GM19372 (cell line): ENCODE data around the gene COX6A1.
"Not testable (repeated sequence)": the region's sequence is repeated elsewhere in the genome, so short reads cannot be mapped to it uniquely, and the experiment has no call there.

ENCODE experiments used
- ATAC-seq: cut with Tn5 transposase; IDR thresholded peaks from one replicate; pipeline ENCODE4 v1.9.1; 2021; ENCODE audit warnings: mild to moderate bottlenecking, low read depth, moderate library complexity; ENCODE audit not compliant: unreplicated experiment

COX6A1 gene

GRCh38 chr12:120422892-120423456, 14.9 kb upstream of the COX6A1 start:
- ATAC-seq = no peak

DNA sequence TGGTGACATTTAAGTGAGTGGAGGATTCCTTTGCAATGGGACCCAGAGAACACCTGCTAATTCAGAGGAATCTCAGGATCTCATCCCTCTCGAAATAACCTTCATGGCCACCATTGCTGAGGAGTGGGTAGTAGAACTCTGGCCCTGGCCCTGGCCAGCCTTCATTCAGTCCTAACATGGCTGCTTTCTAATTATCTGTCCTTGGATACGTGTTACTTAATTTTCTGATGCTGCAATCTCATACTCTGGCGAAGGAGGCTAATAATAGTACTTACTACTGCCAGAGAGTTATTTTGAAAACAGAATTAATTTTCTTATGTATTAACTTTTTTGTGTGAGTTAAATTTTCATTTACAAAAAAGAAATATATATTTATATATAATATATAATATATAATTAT, 12.1 kb upstream of the COX6A1 start:
- no peak for ATAC-seq

DNA sequence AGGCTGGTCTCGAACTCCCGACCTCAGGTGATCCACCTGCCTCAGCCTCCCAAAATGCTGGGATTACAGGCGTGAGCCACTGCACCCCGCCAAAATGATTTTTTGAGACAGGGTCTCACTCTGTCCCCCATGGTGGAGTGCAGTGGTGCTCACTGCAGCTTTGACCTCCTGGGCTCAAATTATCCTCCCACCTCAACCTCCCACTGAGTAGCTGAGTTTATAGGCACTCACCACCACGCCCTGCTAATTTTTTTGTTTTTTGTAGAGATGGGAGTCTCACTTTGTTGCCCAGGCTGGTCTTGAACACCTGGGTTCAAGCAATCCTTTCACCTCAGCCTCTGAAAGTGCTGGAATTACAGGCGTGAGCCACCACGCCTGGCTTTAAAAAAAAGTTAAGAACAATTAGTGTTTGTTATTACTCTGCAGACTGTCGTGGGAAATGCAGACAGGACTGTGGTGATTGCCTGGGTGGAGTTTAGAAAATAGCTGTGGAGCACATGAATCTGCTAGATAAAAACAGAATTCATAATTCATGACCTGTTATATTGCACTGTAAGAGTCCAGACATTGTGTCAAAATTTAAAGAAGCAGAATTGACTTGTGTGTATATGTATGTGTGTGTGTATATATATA, 9.2 kb upstream of the COX6A1 start:
- no peak for ATAC-seq

DNA sequence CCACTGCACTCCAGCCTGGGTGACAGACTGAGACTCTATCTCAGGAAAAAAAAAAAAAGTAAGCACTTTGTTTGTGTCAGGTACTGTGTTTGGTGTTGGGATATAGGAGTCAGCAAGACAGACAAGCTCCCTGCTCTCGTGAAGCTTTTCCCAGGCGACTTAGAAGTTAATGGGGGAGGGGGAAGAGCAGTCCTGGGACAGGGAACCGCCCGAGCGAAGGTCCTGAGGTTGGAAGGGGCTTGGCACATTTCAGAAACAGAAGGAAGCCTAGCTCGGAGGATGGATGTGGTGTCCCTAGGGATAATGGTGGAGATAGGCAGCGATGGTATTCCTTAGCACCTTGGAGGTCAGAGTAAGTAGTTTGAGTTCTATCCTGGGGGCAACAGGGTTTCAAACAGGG, 8.5 kb upstream of the COX6A1 start:
- no peak for ATAC-seq

DNA sequence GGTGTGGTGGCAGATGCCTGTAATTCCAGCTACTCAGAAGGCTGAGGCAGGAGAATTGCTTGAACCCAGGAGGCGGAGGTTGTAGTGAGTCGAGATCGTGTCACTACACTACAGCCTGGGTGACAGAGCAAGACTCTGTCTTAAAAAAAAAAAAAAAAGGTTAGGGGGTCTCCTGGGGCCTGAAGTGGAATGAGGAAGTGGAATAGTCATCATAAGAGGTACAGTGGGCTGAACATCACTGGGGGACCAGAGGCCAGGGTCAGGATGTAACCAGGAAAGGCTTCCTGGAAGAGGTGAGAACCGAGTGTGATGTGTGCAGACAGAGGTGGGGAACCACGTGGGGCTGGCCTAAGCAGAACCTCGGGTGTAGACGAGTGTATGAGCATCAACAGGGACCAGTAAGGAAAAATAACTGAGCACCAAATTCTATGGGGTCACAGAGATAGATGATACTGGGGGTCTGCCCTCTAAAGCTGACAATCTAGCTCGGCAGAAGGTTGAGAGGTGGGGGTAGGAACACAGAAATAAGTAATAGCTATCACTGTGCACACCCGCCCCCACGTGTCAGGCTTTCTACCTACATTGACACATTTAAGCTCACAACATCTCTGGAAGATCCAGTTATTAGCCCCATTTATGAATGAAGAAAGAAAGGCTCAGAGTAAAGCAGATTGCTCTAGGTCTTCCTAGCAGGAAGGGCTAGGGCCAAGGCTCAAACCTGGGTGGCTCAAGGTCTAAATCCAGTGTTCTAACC, 5.0 kb upstream of the COX6A1 start:
- no peak for ATAC-seq

DNA sequence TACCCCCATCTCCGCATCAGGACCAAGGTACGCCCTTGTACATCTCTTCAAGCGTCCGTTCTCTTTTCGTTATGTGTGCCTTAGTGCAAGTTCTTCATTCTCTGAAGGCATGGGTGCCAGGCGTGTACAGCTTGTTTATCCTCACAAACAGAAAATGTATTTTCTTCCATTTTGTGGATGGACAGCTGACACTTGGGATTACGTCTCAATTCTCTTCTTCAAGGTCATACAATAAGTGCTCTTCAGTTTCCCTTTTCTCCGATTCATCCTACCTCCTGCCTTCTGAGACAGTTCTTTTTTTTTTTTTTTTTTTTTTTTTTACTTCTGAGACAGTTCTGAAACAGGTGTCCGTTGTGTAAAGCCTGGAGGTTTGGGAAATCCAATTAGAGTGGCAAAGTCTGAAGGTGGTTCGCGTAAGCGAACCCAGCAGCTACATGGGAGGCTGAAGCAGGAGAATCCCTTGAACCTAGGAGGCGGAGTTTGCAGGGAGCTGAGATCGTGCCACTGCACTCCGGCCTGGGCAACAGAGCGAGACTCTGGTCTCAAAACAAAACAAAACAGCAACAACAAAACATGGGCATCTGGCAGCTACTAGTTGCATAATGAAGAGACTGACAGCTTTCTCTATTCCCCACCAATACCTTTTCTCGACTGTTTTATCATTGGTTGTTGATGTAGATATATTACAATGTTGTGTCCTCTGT, 734 bp downstream of the COX6A1 start:
- ATAC-seq = no peak

DNA sequence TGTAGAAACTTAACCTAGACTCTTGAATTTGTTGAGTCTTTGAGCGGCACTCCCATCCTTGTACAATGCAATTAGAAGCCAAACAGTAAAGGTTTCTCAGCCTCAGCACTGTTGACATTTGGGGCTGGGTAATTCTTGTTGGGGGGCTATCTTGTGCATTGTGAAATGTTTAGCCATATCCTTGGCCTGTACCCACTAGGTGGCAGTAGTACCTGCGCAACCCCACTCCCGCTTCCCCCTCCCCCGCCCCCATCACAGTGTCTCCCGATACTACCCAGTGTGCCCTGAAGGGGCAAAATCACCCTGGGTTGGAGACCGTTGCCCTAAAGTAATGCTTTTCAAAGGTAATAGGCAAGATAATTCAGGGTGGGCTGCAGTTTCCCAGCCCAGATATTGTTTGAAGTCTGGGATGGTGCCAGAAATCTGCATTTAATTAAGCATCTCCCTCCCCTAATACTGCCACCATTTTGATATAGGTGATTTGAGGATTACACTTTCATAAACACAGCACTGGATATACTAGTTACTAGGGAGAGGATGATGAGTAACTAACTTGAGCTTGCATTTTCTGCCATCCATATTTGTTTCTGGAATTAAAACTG, 1.8 kb downstream of the COX6A1 start:
- no peak for ATAC-seq

DNA sequence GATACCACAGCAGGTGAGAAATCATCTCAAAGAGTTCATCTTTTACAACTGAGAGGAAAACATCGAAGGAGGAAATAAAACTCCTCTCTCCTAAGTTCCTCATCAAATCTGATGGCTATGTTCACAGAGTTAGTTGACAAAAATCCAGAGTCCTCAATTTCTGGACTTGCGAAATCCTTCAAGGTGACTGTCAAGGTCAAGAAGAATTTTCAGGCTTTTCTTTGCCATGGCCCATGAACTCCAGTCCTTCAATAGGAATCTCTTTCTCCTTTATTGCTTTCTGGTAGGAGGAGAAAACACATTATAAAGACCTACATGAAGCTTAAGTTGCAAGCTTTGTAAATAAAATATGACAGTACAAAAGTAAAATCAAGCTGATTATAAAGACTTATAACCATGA, 6.8 kb downstream of the COX6A1 start:
- ATAC-seq = no peak

GRCh38 chr12:120445911-120446843, 8.3 kb downstream of the COX6A1 start, which contains the start of the genes GATC and TRIAP1:
Gene GATC (plus strand): TSS chr12:120446444. CDS start chr12:120446481, 37 bp downstream.
Gene TRIAP1 (minus strand): TSS chr12:120446384. CDS start chr12:120446372, 12 bp downstream.
- ATAC-seq = peak; percentile 86

DNA sequence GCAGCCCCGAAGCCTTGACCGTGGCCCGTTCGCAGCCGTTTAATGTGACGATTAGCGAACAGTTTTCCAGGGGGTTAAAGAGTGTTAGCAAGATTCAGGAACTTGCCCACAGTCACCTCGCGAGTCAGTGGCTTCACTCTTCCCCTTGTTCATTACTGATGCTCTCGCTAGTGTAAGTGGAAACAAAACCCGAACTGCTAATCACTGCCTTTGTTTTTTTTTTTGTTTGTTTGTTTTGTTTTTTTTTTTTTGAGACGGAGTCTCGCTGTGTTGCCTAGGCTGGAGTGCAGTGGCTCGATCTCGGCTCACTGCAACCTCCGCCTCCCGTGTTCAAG, 8.9 kb downstream of the COX6A1 start:
- not testable (repeated sequence) for ATAC-seq

DNA sequence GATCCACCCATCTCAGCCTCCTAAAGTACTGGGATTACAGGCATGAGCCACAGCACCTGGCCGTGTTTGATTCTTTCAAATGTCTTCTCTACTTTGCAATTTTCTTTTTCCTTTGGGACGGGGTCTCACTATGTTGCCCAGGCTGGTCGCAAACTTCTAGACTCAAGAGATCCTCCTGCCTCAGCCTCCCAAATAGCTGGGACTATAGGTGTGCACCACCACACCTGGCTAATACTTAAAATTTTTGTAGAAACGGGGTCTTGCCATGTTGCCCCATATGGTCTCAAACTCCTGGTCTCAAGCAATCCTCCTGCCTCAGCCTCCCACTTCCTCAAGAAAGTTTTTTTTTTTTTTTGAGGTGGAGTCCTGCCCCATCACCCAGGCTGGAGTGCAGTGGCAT, 10.1 kb downstream of the COX6A1 start:
- no peak for ATAC-seq

DNA sequence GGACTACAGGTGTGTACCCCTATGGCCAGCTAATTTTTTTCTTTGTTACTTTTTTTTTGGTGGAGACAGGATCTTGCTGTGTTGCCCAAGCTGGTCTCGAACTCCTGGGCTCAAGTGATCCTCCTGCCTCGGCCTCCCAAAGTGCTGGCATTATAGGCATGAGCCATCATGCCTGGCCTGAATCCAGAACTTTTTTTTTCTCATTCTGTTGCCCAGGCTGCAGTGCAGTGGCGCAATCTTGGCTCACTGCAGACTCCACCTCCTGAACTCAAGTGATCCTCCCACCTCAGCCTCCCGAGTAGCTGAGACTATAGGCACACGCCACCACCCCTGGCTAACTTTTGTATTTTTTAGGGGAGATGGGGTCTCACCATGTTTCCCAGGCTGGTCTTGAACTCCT, 14.6 kb downstream of the COX6A1 start:
- not testable (repeated sequence) for ATAC-seq

DNA sequence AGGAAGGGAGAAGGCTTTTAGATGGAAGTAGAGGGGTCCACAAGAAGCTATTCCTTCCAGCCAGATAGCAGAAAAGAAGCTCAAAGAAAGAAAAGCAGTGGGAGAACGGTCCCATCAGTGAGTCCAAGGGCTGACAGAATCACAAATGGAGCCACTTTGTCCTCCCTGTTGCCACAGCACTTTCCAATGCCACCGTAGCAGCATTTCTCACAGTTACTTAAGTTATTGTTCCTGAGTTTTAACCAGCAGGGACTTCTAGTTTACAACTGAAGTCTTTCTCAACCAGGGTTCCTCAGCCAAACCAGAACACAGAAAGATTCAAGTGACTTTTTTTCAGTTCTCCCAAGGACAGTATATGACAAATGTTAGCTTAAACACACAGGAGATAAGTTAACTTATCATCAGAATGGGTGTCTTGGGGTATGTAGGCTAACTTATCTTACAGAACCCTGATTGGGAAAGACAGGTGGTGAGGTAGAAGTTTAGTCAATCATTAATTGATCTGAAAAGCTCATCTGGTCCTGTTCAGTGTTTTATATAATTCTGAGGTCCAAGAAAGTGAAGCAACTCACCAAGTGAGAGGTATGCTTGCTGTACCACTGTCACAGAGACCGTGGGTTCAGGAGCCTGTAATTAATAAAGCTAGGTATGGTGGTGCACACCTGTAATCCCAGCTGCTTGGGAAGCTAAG, 15.3 kb downstream of the COX6A1 start:
- ATAC-seq = no peak

DNA sequence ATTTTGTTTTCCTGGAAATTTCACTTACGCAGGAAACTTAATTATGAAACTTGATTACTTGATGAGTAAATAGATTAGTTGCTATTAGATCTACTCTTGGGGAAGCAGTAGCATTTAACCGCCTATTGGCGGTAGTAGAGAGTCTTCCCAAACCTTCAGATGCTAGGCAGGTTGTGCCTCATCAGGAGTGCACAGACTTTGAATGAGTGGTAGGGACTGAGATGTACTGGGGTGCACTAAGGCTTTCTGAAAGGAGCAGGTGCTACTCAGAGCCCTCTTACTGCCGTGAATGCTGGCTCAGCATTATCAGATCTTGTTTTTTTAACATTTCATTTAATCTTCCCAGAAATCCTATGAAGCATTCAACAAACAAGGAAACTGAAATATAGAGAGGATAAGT, 16.1 kb downstream of the COX6A1 start:
- ATAC-seq = no peak

DNA sequence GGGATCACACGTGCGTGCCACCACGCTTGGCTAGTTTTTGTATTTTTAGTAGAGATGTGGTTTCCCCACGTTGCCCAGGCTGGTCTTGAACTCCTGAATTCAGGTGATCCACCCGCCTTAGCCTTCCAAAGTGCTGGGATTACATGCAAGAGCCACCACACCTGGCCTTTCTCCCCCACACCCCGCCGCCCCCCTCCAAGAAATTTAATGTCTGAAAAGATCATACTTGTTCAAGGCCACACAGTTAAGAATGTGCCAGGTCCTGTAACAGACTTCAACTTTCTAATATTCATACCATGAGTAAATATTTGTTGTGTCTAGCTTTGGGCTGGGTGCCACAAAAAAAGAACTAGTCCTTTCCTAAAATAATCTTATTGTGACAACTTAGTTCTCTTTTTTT, 17.4 kb downstream of the COX6A1 start:
- ATAC-seq = no peak

GRCh38 chr12:120457133-120457532, 19.2 kb downstream of the COX6A1 start:
- no peak for ATAC-seq

GRCh38 chr12:120460157-120460556, 22.2 kb downstream of the COX6A1 start:
- ATAC-seq = no peak

DNA sequence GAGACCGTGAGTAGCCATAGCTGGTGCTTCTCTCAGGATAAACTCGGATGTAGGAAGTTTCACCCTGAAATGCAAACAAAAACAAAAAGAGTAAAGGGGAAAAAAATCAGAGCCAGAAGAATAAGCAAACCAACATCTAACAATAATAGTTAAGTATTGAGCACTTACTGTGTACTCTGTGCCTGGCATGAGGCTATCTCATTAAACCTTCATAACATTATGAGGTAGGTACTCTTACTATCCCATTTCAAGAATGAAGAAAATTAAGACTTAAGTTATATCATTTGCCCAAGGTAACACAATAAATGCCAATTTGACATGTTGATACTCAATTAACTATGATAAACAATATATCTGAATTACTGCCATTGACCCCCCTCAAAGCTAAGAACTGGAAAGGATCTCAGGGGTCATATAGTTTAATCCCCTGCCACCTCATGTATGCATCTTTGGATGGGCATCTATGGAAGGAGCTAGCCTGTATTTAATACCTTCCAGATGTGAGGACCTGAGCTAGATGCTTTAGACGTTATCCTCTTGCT, 24.3 kb downstream of the COX6A1 start:
- ATAC-seq = no peak

GRCh38 chr12:120463712-120464111, 25.8 kb downstream of the COX6A1 start:
- ATAC-seq = no peak
